Loucy (cell line): ENCODE measurements around the gene HMOX2.

Source experiments
- H2AFZ ChIP-seq: fragments of 200-600 bp; sonication (generic); 2 replicates; pipeline ENCODE4 v1.6.0; 2016; ENCODE audit warnings: antibody characterized with exemption, mild to moderate bottlenecking, low read length, moderate library complexity
- H3F3A ChIP-seq: fragments of 200-600 bp; 2 replicates; pipeline ENCODE4 v1.6.0; 2016; ENCODE audit warnings: antibody characterized with exemption, low read depth, mild to moderate bottlenecking
- H3K27me3 ChIP-seq: fragments of 200-600 bp; sonication (generic); 2 replicates; pipeline ENCODE4 v1.6.1; 2014; ENCODE audit warnings: low read length, mild to moderate bottlenecking; ENCODE audit not compliant: insufficient read depth, poor library complexity, severe bottlenecking
- H3K36me3 ChIP-seq: fragments of 200-600 bp; sonication (generic); 2 replicates; pipeline ENCODE4 v1.6.1; 2016; ENCODE audit warnings: low read length; ENCODE audit not compliant: insufficient read depth
- H3K4me1 ChIP-seq: fragments of 200-600 bp; sonication (generic); 2 replicates; pipeline ENCODE4 v1.5.1; 2014; ENCODE audit warnings: low read length, mild to moderate bottlenecking; ENCODE audit not compliant: insufficient read depth, poor library complexity, severe bottlenecking
- H3K4me2 ChIP-seq: fragments of 200-600 bp; sonication (generic); 2 replicates; pipeline ENCODE4 v1.6.0; 2014; ENCODE audit warnings: antibody characterized with exemption, low read length, low read depth, mild to moderate bottlenecking; ENCODE audit not compliant: poor library complexity, severe bottlenecking
- H3K4me3 ChIP-seq: fragments of 200-600 bp; sonication (generic); 2 replicates; pipeline ENCODE4 v1.5.1; 2014; ENCODE audit warnings: low read length, mild to moderate bottlenecking, mixed read lengths; ENCODE audit not compliant: poor library complexity, severe bottlenecking
- H3K79me2 ChIP-seq: fragments of 200-600 bp; sonication (generic); 2 replicates; pipeline ENCODE4 v1.6.1; 2014; ENCODE audit warnings: low read length; ENCODE audit not compliant: insufficient read depth
- H3K9ac ChIP-seq: fragments of 200-600 bp; sonication (generic); 2 replicates; pipeline ENCODE4 v1.6.0; 2014; ENCODE audit warnings: mild to moderate bottlenecking, low read depth, low read length, moderate library complexity; ENCODE audit not compliant: poor library complexity, severe bottlenecking
- H3K9me2 ChIP-seq: fragments of 200-600 bp; sonication (generic); replicated peaks from 2 replicates; pipeline ENCODE4 v1.6.1; 2016; ENCODE audit warnings: low read depth, low read length, mixed read lengths
- H3K9me3 ChIP-seq: fragments of 200-600 bp; sonication (generic); 2 replicates; pipeline ENCODE4 v1.6.1; 2014; ENCODE audit warnings: mild to moderate bottlenecking, antibody characterized with exemption, low read length, low read depth; ENCODE audit not compliant: insufficient read depth
- H4K20me1 ChIP-seq: fragments of 200-600 bp; sonication (generic); 2 replicates; pipeline ENCODE4 v1.6.0; 2014; ENCODE audit warnings: antibody characterized with exemption, low read length, mild to moderate bottlenecking; ENCODE audit not compliant: insufficient read depth, poor library complexity, severe bottlenecking
- EZH2phosphoT487 ChIP-seq: fragments of 200-600 bp; IDR thresholded peaks from 2 replicates; pipeline ENCODE4 v1.6.1; 2018; ENCODE audit warnings: antibody characterized with exemption, mild to moderate bottlenecking, moderate library complexity, borderline replicate concordance
- TF ChIP-seq, protein P1 (sequence below): fragments of 200-600 bp; sonication (generic); conservative IDR thresholded peaks from 2 replicates; pipeline ENCODE4 v1.5.1; 2014; ENCODE audit warnings: mild to moderate bottlenecking, antibody characterized with exemption, low read length

The HMOX2 gene

DNA sequence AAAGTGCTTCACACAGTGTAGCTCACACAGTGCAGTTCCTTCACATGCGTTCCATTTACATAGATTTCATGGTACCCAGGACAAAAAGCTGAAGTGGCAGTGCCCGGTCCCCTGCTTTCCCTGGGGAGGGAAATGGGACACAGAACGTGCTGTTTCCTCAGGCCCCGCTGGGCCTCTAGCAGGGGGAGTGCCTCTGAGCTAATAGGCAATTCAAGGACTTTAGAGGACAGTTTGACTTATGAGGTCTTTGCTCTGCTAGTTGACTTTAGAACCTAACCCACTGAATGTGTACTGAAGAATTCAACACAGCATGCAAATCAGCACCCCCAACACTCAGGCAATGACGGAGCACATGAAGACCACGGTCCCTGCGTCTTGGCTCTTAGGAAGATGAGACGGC lies 55.6 kb downstream of the HMOX2 start:
- no peaks in the 10 kb centered on the region for H3K9me3 ChIP-seq
- H3K9ac ChIP-seq, result no peak overlapping the region
- no peaks in the 10 kb centered on the region for H3K27me3 ChIP-seq
- no peaks in the 10 kb centered on the region for H3K9me2 ChIP-seq
- no peaks in the 10 kb centered on the region for H3K36me3 ChIP-seq
- TF ChIP-seq, protein P1, sequence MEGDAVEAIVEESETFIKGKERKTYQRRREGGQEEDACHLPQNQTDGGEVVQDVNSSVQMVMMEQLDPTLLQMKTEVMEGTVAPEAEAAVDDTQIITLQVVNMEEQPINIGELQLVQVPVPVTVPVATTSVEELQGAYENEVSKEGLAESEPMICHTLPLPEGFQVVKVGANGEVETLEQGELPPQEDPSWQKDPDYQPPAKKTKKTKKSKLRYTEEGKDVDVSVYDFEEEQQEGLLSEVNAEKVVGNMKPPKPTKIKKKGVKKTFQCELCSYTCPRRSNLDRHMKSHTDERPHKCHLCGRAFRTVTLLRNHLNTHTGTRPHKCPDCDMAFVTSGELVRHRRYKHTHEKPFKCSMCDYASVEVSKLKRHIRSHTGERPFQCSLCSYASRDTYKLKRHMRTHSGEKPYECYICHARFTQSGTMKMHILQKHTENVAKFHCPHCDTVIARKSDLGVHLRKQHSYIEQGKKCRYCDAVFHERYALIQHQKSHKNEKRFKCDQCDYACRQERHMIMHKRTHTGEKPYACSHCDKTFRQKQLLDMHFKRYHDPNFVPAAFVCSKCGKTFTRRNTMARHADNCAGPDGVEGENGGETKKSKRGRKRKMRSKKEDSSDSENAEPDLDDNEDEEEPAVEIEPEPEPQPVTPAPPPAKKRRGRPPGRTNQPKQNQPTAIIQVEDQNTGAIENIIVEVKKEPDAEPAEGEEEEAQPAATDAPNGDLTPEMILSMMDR, result no peak
- TF ChIP-seq EZH2phosphoT487, result no peak
- peaks cover 16% of the 10 kb centered on the region; the same call in 1 of the 2 replicates for H3K79me2 ChIP-seq
- no peak overlapping the region for H3K4me3 ChIP-seq
- H3K4me1 ChIP-seq, result peaks cover 22% of the 10 kb centered on the region
- H3F3A ChIP-seq, result no peaks in the 10 kb centered on the region
- H2AFZ ChIP-seq, result no peak overlapping the region
- H3K4me2 ChIP-seq, result no peak overlapping the region
- no peaks in the 10 kb centered on the region for H4K20me1 ChIP-seq

DNA sequence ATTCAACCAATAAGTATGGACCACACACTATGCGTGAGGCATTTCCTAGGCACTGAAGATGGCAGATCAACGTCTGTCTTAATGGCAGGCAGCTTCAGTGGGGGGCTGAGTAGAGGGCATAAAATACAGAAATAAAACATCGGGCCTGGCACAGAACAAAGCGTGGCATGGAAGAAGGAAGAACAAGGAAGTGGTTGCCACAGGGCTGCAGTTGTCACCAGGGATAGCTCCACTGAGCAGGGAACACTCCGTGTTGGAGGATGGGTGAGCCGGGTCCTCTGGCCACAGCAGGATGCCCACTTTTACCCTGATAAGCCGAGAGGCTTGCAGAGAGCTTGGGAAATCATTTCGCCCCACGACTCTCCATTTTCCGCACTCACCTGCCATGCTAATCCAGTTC lies 56.0 kb downstream of the HMOX2 start:
- TF ChIP-seq EZH2phosphoT487, result no peak
- TF ChIP-seq, protein P1, result no peak
- Histone ChIP-seq H3K27me3 (no peaks in the 10 kb centered on the region), H3K9ac (no peak overlapping the region), H2AFZ (no peak overlapping the region), H3K9me2 (no peaks in the 10 kb centered on the region), H3K4me3 (no peak overlapping the region), H3K36me3 (no peaks in the 10 kb centered on the region), H3K4me1 (peaks cover 22% of the 10 kb centered on the region), H3K9me3 (no peaks in the 10 kb centered on the region), H3F3A (no peaks in the 10 kb centered on the region), H4K20me1 (no peaks in the 10 kb centered on the region), H3K4me2 (no peak overlapping the region), H3K79me2 (peaks cover 20% of the 10 kb centered on the region)

DNA sequence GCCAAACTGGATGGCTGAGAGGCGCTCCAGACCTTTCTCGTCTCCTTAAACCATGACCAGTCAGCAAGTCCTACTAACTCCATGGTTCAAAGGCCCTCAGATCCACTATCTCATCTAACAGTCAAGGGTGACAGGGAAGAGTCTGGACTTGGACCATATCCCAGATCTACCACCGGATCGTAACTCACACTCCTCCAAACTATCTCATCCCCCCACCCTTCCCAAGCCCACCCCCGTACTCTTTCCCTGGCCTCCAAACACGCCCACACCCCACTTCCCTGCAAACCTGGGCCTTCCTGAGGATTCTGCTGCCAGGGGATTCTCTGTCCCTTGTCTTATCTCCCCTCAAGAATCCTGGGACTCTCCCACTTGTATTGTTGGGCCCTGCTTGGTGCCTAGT lies 57.3 kb downstream of the HMOX2 start:
- H3K9me3 ChIP-seq, result no peaks in the 10 kb centered on the region
- no peak overlapping the region for H3K4me2 ChIP-seq
- H4K20me1 ChIP-seq, result no peaks in the 10 kb centered on the region
- no peak overlapping the region for H2AFZ ChIP-seq
- no peak overlapping the region for H3K9ac ChIP-seq
- no peak overlapping the region for H3K4me3 ChIP-seq
- H3K36me3 ChIP-seq, result no peaks in the 10 kb centered on the region
- TF ChIP-seq, protein P1, result no peak
- TF ChIP-seq EZH2phosphoT487, result no peak
- no peaks in the 10 kb centered on the region for H3K9me2 ChIP-seq
- H3F3A ChIP-seq, result no peaks in the 10 kb centered on the region
- peaks cover 22% of the 10 kb centered on the region for H3K4me1 ChIP-seq
- peaks cover 30% of the 10 kb centered on the region for H3K79me2 ChIP-seq
- H3K27me3 ChIP-seq, result no peaks in the 10 kb centered on the region
